DOHH2 (cell line): ENCODE results near the gene TULP4.
"Not testable (repeated sequence)": the region's sequence is repeated elsewhere in the genome, so short reads cannot be mapped to it uniquely, and the experiment has no call there.

Experiments used
- H3F3A ChIP-seq: fragments of 200-600 bp; sonication (generic), shearing (Covaris generic); 2 replicates; pipeline ENCODE4 v1.6.0; 2016; ENCODE audit warnings: antibody characterized with exemption, mild to moderate bottlenecking; ENCODE audit not compliant: control insufficient read depth, insufficient read depth
- H3K27ac ChIP-seq: fragments of 200-600 bp; sonication (generic); 2 replicates; pipeline ENCODE4 v1.5.1; 2014; ENCODE audit warnings: low read depth, mild to moderate bottlenecking, low read length, moderate library complexity
- H3K27me3 ChIP-seq: fragments of 200-600 bp; sonication (generic); 2 replicates; pipeline ENCODE4 v1.6.1; 2014; ENCODE audit warnings: mild to moderate bottlenecking, low read length, mixed read lengths; ENCODE audit not compliant: control insufficient read depth
- H3K36me3 ChIP-seq: fragments of 200-600 bp; sonication (generic); 2 replicates; pipeline ENCODE4 v1.6.1; 2014; ENCODE audit warnings: mild to moderate bottlenecking, low read length, moderate library complexity, mixed read lengths; ENCODE audit not compliant: control insufficient read depth
- H3K4me1 ChIP-seq: fragments of 200-600 bp; sonication (generic); 2 replicates; pipeline ENCODE4 v1.6.1; 2014; ENCODE audit warnings: mild to moderate bottlenecking, low read length, mixed read lengths; ENCODE audit not compliant: control insufficient read depth
- H3K4me2 ChIP-seq: fragments of 200-600 bp; sonication (generic); 2 replicates; pipeline ENCODE4 v1.6.0; 2014; ENCODE audit warnings: mild to moderate bottlenecking, low read length, moderate library complexity
- H3K4me3 ChIP-seq: fragments of 200-600 bp; sonication (generic); 2 replicates; pipeline ENCODE4 v1.5.1; 2014; ENCODE audit warnings: mild to moderate bottlenecking, low read length, mixed read lengths
- H3K79me2 ChIP-seq: fragments of 200-600 bp; sonication (generic); 2 replicates; pipeline ENCODE4 v1.6.1; 2014; ENCODE audit warnings: mild to moderate bottlenecking, low read length, mixed read lengths; ENCODE audit not compliant: control insufficient read depth
- H3K9me2 ChIP-seq: fragments of 200-600 bp; sonication (generic); replicated peaks from 2 replicates; pipeline ENCODE4 v1.6.1; 2014; ENCODE audit warnings: mild to moderate bottlenecking, low read length, mixed read lengths; ENCODE audit not compliant: control insufficient read depth
- H3K9me3 ChIP-seq: fragments of 200-600 bp; sonication (generic); 2 replicates; pipeline ENCODE4 v1.6.1; 2014; ENCODE audit warnings: antibody characterized with exemption, low read length, mixed read lengths; ENCODE audit not compliant: control insufficient read depth, insufficient read depth
- H4K20me1 ChIP-seq: fragments of 200-600 bp; sonication (generic); 2 replicates; pipeline ENCODE4 v1.6.0; 2014; ENCODE audit warnings: low read depth, mild to moderate bottlenecking, antibody characterized with exemption, low read length, moderate library complexity; ENCODE audit not compliant: control insufficient read depth, insufficient read depth
- CTCF ChIP-seq: fragments of 200-600 bp; sonication (generic); IDR thresholded peaks from one replicate; pipeline ENCODE4 v1.5.1; 2014; ENCODE audit warnings: antibody characterized with exemption, mild to moderate bottlenecking, low read depth, low read length; ENCODE audit not compliant: poor library complexity, severe bottlenecking
- EZH2phosphoT487 ChIP-seq: fragments of 200-600 bp; sonication (generic); IDR thresholded peaks from 2 replicates; pipeline ENCODE4 v1.6.1; 2017; ENCODE audit warnings: borderline replicate concordance, mild to moderate bottlenecking, antibody characterized with exemption, low read length, moderate library complexity, mixed read lengths

Gene TULP4

DNA sequence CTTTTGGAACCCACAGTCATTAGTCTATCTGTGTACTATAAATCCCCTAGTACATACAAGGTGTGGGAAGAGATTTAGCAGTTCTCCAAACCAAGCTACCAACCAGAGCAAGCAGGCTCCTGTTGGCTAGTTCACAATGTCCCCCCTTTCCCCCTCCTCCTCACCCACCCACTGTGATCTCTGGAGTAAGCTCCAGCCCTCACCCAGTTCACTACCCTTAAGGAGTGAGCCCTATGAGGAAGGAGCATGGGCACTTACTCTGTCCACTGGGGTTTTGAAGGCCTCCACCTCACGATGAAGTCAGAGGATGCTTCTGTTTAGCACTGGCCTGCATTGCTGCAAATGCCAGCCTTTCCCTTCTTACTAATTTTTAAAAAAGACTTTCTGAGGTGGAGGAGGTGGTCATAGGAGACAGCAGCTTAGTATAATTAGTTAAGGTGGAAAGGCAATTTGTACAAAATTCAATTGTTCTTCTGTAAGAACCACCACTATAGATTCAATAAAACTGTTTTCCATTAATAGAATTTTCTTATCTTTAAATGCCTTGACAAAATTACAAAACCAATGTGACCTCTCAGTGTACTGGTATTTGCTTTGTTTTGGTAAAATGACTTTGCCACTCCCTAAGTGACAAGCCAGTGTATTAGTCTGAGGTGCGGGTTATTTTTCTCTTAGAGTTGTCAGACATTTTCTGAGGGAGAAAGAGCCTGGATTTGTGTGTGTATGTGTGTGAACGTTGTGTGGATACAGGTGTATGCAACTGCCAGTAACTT is 86.2 kb downstream of the TULP4 start:
- Histone ChIP-seq H3K9me2 (no peaks in the 10 kb centered on the region), H3K27ac (no peak overlapping the region), H3K9me3 (no peaks in the 10 kb centered on the region), H4K20me1 (no peaks in the 10 kb centered on the region; the same call in 1 of the 2 replicates), H3K4me2 (no peak overlapping the region), H3K79me2 (peaks cover 6% of the 10 kb centered on the region), H3F3A (no peaks in the 10 kb centered on the region), H3K27me3 (no peaks in the 10 kb centered on the region), H3K36me3 (no peaks in the 10 kb centered on the region), H3K4me3 (no peak overlapping the region), H3K4me1 (no peaks in the 10 kb centered on the region)
- TF ChIP-seq CTCF (no peak), EZH2phosphoT487 (no peak)

GRCh38 chr6:158399040-158399700 is 86.9 kb downstream of the TULP4 start:
- Histone ChIP-seq H3F3A (no peaks in the 10 kb centered on the region), H3K4me2 (no peak overlapping the region), H3K9me2 (no peaks in the 10 kb centered on the region), H3K4me3 (no peak overlapping the region), H3K36me3 (no peaks in the 10 kb centered on the region), H3K27me3 (no peaks in the 10 kb centered on the region), H3K27ac (no peak overlapping the region), H3K9me3 (no peaks in the 10 kb centered on the region), H4K20me1 (no peaks in the 10 kb centered on the region; the same call in 1 of the 2 replicates), H3K79me2 (peaks cover 6% of the 10 kb centered on the region), H3K4me1 (no peaks in the 10 kb centered on the region)
- no peak for TF ChIP-seq EZH2phosphoT487
- TF ChIP-seq CTCF: no peak

DNA sequence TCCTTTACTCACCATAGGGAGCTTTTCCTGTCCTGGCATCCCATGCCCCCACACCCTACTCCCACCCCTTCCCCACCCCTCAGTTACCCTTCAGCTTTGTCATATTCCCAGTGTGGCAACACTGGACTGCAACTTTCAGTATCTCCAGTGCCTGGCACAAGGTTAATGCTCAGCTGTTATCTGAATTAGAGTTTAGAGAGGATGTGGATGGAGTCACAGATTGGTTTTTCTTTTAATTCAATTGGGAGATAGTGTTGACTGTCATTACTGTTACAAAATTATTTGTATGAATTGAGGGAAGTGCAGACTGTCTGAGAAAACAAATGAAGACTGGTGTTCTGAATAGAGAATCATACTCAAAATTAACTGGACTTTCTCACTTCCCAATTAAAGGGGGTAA is 89.9 kb downstream of the TULP4 start:
- no peaks in the 10 kb centered on the region for H3K9me2 ChIP-seq
- H3K27me3 ChIP-seq: no peaks in the 10 kb centered on the region
- no peak overlapping the region for H3K4me2 ChIP-seq
- no peak for TF ChIP-seq CTCF
- no peak for TF ChIP-seq EZH2phosphoT487
- H3K27ac ChIP-seq: no peak overlapping the region
- no peaks in the 10 kb centered on the region; the same call in 1 of the 2 replicates for H3K79me2 ChIP-seq
- no peaks in the 10 kb centered on the region for H3K4me1 ChIP-seq
- no peak overlapping the region for H3K4me3 ChIP-seq
- no peaks in the 10 kb centered on the region for H3F3A ChIP-seq
- no peaks in the 10 kb centered on the region for H3K36me3 ChIP-seq
- H3K9me3 ChIP-seq: no peaks in the 10 kb centered on the region
- no peaks in the 10 kb centered on the region for H4K20me1 ChIP-seq

GRCh38 chr6:158405321-158405831 is 93.1 kb downstream of the TULP4 start:
- H3K4me1 ChIP-seq: peaks cover 15% of the 10 kb centered on the region
- H3K4me3 ChIP-seq, H3K36me3 ChIP-seq, H4K20me1 ChIP-seq, H3F3A ChIP-seq, H3K27ac ChIP-seq, H3K4me2 ChIP-seq, H3K9me3 ChIP-seq, H3K79me2 ChIP-seq, H3K9me2 ChIP-seq, H3K27me3 ChIP-seq: not testable (repeated sequence)
